ENCODE measurements around the gene RPUSD2.

DNA sequence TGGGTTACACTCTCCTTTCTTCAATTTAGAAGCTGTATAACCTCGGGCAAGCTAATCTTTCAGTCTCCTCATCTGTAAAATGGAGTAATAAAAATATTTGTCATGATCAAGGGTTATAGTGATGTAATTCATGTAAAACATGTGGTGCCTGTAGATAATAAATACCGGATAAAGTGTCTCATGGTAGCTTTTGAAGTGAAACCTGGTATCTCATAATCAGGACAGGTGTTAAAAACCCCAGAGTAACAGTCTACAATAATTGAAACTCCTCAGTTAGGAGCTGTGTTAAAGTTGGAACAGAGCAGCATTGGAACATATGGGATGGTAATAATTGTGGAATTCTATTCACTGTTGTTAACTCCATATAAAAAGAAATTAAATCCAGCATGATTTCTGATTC, 24.1 kb downstream of the RPUSD2 start:
- TF ChIP-seq SUZ12 (IDR thresholded peaks at IDR 0.05; ENCODE audit: extremely low read depth, insufficient read depth, insufficient read length) (no peak), YY1 (IDR thresholded peaks at IDR 0.05; ENCODE audit: insufficient read depth, insufficient read length) (no peak)

Data from NT2/D1 (cell line).